ENCODE data around the gene TPD52L2. TPM values are rescaled to one million over a fixed set of nuclear protein-coding genes. Genes with fewer than 3 reads are reported as not detected.
"Not testable (repeated sequence)": the region's sequence is repeated elsewhere in the genome, so short reads cannot be mapped to it uniquely, and the experiment has no call there.

TPD52L2 gene
- total RNA-seq, 1 donor from 2014 or later = 99.0 TPM

DNA sequence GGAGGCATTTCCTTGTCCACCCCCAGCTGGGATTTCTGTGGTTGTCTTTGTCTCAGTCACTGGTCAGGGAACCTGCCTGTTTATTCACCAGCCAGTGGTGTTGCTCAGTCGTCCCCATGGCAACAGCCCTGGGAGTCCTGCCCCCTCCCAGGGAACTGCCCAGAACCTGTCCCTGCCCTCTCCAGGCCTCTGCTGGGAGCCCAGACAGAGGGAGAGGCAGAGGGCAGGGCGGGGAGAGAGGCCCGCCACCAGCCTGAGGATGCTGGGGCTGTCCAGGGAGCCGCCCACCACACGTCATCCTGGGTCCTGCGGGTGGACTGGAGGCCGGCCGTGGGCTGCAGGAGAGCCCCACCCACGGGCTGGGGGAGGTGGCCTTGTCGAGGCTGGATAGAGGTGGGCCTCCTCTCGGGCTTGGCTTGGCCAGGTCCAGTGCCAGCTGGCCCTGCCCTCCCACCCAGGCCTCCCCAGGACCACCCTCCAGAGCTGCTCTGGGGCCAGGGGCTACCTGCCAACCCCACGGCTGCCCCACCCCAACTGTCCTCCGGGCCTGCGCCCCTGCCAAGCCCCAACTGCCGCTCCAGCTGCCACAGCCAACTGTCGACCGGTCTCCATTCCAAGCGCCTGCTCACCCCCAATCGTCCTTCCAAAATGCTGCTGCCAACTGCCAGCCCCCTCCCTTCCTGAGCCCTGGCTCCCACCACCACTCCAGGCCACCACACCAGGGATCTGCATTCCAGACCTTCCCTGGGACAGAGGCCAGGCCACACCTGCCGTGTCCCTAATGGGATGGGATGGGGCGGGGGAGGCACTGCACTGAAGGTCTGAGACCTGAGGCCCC, 29.8 kb upstream of the TPD52L2 start:
- DNase-seq (ENCODE audit: low read depth) = peak; percentile 100

DNA sequence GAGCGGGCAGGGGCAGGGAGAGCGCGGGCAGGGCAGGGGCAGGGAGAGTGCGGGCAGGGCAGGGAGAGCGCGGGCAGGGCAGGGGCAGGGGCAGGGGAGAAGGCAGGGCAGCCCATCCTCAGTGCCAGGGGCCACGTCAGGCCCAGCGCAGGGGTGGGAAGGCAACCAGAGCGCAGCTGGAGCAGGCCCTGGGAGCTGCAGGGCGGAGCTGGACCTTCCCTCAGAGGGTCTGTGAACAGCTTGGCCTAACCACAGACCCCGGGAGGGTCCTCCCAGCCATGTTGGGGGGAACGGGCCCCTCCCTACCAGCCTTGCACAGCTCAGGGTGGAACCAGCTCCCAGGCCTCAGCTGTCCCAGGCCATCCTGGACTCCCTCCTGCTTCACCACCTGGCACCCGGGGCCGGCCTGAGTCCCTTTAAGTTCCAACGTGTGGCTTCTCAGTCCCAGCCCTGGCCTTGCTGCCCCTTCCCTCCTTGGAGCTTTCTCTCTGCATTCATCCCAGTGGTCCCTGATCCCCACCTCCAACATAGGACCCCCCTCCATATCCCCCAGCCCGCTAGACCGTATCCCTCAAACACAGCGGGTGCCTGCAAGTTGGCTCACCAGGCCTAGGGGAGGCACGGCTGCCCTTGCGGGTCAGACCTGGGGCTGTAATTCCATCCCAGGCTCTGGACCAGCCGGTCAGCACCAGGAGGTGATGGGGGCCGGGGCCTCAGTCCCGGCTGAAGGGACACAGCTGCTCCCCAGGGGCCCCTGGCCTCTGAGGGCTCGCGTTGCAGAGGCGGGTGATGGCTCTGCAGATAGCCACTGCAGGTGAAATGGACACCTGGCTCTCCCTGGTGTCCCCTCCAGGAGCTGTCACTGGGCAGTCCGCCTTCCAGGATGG, 28.4 kb upstream of the TPD52L2 start:
- peak; percentile 93 for DNase-seq (ENCODE audit: low read depth)

DNA sequence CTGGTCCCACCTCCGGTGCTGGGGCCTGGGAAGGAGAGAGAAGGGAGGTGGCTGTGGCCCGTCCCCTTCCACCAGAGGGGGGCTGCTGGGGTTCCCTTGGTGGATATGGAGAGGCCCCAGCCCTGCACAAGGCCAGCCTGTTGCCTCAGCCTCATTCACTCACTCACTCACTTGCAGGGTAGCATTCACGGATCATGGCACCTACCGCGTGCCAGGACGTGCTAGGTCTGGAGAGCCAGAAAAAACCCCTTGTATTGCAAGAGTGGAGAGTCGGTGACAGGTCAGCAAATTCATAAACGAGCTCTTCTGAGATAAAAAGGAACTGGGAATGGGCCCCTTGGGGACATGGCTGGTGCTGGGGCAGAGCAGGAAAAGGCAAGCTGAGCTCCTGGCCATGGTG, 27.6 kb upstream of the TPD52L2 start:
- DNase-seq (ENCODE audit: low read depth) = no peak

DNA sequence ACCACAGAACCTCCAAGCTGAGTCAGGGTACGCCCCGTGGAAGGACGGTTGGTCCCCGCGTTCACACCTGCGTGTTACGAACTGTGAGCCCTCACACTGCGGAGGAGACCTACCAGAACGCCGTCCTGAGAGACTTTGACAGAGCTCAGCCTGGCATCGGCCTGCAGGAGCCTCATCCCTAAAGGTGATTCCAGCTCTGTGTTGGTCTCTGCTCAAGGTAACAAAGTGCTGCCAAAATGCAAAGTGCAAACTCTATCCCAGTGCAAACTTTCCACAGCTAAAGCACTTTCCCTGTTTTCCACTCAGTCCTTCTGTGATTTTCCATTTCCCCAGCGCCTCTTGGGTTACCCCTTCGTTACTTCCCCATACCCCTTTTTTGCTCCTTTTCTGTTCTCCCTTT, 25.4 kb upstream of the TPD52L2 start:
- no peak for DNase-seq (ENCODE audit: low read depth)

DNA sequence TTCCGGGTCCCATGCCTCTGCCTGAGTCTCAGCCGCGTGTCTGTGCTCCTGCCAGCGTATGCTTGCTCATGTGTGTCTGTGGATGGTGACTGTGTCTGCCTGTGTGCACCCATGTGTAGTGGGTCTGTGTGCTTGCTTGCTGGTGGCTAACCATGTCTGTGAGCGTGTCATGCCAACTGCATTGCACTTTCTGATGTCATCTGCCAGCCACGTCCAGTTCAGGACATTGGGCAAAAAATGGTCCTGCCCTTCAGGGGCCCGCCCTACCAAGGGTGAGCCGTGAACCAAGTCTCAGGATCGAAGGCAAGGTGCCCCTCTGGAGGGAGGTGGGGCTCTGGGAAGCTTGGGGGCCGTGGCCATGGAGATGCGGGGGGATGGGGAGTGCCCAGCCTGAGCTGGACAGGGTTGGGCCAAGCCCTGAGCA, 24.7 kb upstream of the TPD52L2 start:
- DNase-seq (ENCODE audit: low read depth) = no peak

DNA sequence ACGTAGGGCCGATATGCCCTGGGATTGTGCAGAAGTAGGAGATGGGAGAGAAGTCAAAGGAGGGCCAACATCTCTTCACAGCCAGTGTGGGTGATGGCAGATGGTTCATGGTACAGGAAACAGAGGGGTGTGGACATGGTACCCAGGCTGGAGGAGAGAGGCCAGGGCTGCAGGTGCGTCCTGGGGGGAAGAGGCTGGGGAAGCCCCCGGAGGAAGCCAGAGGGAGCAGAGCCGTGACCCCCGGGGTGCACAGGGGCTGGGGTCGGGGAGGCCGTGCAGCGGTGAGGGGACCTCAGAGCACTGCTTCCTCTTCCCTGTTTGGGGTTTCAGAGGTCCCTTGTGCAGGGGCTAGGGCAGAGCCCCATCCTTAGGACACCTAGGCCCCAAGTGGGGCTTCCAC, 22.8 kb upstream of the TPD52L2 start:
- no peak for DNase-seq (ENCODE audit: low read depth)

DNA sequence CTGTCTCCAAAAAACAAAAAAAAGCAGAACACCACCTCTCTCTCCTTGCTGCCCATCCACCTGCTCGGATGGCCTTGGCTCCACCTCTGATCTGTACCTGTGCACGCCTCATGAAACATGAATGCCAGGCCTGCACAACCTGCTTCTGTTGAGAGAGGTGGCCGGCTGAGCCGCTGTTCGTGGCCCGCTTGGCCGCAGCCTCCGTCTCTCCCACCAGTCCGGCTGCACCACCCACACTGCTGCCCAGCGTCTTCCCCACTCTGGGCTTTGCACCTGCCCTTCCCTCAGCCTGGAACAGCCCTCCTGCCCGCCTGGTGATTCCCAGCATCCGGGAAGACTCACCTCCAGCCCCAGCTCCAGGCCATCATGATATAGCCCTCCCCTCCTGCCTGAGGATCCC, 21.8 kb upstream of the TPD52L2 start:
- no peak for DNase-seq (ENCODE audit: low read depth)

DNA sequence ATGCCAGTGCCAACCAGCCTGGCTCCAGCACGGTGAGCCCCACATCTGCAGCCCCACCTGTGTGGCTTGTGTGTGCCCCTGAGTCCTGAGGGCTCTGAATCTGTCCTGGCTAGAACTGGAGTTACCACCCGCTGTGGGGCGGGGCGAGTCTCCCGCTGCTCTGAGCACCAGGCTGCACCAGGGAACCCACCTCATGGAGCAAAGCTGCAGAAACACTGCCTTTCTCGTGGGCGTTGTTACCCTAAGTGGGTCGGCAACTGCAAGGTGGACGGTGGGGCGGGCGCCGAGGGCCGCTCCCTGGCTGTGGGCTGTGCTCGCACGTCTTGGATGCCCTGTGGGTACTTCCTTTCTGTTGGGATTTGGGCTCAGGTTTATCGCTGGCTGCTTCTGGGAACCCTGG, 21.3 kb upstream of the TPD52L2 start:
- no peak for DNase-seq (ENCODE audit: low read depth)

DNA sequence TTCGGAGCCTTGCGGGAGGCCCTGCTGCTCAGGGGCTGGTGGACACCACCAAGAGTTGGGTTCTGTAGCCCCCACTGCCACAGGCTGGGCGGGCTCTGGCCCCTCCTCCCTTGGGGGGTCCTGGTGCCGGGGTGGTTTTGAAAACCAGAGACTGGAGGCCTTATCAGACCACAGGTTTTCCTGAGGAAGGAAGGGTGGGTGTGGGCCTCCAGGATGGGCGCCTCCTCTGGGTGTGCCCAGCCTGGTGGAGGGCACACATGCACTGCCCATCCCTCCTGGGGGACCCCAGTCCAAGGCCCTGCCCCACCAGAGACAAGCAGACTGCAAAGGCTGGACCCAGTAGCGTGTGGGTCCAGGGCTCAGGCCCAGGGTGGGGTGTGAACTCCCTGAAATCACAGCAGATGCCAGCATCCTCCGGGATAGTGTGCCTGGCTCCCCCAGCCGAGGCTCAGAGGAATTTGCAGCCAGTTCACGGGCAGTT, 20.5 kb upstream of the TPD52L2 start:
- DNase-seq (ENCODE audit: low read depth) = no peak

DNA sequence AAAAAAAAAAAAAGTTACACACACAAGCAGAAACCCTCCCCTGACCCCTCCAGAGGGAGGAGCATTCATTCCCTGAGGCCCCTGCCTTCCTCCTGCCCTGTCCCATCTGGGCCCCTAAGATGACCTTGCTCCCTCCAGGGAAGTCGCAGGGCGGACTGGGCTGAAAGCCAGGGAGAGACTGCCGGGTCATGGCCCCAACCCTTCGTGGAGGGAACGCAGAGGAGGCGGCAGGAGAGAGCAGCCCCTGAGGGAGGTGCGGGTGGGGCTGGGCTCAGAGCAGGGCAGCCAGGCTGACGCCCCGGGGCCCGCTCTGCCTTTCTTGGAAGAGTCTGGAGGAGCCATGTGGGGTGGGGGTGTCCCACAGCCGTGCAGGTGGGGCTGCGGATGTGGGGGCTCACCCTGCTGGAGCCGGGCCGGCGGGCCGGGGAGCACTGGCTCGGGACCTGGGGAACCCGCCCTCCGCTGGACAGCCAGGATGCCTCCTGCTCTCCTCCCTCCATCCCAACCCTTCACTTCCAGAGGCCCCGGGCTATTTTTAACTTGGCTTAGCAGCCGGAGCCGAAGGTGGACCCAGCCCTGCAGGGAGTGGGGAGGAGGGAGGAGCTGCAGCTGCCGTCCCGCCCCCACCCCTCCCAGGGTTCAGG, 18.8 kb upstream of the TPD52L2 start:
- DNase-seq (ENCODE audit: low read depth) = peak; percentile 87

DNA sequence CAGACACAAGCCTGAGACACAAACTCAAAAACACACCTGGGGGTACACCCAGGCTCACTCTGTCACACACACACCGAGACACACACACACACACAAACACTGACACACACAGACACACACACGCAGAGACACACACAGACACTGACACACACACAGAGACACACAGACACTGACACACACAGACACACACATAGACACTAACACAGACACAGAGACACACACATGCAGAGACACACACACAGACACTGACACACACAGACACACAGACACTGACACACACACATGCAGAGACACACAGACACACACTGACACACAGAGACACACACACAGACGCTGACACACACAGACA, 18.2 kb upstream of the TPD52L2 start:
- no peak for DNase-seq (ENCODE audit: low read depth)

DNA sequence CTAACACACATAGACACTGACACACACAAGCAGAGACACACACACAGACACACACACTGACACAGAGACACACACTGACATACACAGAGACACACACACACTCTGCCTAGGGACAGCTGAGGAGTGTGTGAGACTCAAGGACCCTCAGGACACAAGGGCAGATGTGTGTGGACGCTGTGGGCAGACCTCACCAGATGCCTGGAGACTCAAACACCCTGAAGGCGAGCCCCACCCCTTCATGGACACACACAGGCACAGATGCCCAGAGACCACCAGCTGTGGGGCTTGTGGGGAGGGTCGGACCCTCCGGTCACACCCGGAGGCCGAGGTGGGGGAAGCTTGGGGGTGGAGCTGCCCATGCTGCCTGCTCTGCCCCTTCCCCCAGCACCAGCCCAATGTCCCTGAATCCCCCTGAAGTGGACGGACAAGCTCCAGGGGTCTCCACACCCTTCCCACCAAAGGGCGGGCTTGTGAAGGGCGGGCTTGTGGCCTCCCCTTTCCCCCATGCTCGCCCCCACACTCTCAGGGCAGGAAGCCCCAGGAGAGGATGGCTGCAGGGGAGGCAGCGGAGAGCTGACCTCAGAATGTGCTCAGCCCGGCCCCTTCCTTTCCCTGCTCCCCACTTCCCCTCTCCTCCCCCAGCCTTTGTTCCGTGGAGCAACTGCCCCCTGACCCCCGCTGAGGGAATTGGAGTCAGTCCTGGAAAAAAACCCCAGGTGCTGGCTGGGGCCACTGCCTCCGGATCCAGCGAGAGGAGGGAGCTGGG, 17.6 kb upstream of the TPD52L2 start:
- peak; percentile 59 for DNase-seq (ENCODE audit: low read depth)

DNA sequence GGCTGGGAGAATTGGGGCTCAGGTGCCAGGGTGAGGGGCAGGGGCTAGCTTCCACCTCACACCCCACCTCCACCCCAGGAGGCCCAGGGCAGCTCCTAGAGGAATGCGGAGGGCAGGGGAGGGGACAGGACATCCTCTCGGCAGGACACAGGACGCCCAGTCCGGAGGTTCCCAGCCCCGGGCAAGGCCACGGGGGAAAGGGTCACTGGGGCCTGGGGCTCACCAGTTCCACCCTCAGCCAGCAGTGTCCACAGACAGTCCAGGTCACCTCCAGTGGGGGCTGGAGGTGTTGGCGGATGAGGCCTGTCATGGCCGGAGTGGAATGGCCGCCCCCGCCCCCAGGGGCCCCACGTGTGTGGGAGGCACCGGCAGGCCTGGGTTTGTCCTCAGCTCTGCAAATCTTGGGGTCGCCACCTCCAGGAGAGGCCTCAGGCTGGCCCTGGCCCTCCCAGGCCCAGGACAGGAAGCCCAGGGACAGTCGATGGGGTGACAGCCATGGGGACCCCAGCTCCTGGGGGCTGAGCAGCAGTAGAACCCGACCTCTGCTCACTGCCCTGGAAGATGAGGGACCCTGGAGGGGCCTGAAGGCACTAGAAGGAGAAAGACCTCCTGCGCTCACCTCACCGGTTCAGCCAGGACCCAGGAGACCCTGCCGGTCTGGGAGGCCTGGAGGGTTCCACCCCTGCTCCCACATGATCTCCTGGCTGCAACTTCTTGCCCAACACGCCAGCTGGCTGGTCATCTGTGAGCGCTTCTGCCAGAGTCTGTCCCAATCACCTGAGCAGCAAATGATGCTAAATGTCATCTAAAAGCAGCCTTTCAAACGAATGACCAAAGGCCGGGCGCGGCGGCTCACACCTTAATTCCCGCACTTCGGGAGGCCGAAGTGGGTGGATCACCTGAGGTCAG, 16.8 kb upstream of the TPD52L2 start:
- no peak for DNase-seq (ENCODE audit: low read depth)

DNA sequence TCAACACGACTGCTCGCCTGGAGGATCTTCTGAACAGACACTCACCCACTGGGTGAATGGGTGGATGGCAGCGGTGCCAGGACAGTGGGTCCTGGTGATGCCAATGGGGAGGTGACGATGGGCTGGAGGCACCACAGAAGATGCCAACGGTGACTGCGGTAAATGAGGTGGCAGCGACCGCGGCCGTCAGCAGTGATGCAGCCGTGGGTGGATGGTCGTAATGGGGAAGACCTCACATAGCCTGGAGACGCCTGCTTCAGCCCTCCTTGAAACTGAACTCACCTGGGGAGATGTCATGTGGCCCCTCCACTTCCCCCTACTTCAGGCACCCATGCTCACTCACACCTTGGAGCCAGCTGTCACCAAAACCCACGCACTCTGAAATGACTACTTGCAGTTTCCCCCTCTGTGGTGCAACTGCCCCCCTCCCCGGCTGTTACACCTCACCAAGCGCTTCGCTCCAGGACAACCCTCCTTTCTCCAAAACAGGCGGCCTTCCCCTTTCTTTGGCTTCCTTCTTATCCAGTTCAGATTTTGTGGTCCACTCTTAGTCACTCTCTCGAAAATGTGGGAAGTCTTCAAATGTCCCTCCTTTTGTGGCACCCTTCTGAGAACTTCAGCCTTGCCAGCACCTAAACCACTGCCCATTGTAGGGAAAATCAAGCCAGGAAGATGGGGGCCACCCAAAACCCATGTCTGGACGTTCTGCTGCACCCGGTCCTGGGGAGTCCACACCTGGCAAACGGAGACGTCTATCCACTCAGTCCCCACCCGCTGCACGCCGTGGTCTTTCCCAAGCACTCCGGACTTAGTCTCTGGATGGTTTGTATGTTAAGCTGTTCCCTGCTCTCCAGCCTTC, 14.2 kb upstream of the TPD52L2 start:
- no peak for DNase-seq (ENCODE audit: low read depth)

DNA sequence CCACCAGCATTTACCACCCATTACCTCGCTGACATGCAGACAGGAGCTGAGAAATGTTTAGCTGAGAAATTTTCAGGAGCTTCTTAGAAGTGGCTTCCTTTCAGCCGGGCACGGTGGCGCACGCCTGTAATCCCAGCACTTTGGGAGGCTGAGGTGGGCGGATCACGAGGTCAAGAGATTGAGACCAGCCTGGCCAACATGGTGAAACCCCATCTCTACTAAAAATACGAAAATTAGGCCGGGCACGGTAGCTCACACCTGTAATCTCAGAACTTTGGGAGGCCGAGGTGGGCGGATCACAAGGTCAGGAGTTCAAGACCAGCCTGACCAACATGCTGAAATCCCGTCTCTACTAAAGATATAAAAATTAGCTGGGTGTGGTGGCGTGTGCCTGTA, 13.5 kb upstream of the TPD52L2 start:
- DNase-seq (ENCODE audit: low read depth) = not testable (repeated sequence)

DNA sequence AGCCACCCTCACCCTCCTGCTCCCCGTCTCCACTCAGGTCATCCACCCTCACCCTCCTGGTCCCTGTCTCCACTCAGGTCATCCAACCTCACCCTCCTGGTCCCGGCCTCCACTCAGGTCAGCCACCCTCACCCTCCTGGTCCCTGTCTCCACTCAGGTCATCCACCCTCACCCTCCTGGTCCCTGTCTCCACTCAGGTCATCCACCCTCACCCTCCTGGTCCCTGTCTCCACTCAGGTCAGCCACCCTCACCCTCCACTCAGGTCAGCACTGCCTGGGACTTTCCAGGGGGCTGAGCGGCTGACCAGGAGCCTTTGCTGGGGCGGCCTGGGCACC, 11.4 kb upstream of the TPD52L2 start:
- DNase-seq (ENCODE audit: low read depth) = not testable (repeated sequence)

DNA sequence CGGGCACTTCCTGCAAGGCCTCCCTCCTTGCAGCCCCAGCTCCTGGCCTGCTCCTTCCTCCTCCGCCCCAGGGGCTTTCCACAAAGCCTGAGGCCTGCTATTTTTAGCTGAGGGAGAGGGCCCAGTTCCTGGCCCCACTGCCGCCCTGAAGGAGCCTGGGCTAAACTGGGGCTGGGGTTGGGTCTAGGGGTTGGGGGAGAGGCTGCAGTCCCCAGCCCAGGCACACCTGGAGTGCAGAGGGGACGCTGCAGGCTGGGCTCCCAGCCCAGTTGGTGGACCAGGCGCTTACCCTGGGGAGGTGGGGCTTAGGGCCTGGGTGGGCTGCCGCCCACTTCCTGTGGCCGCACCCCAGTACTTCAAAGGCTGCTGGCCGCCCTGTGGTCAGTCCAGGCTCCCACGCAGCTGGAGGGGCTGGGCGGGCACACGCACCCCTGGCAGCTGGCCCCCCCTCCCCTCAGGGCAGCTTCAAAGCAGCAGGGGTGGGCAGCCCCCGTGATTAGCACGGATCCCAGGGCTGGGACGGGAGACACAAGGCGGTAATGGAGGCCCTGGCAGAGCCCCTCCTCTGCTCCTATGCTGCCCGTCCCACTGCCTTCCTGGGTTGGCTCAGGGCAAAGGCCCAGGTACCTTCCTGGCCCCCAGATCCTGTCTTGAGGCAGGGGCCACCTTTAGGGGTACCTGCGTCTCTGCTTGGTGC, 10.9 kb upstream of the TPD52L2 start:
- DNase-seq (ENCODE audit: low read depth) = peak; percentile 48

DNA sequence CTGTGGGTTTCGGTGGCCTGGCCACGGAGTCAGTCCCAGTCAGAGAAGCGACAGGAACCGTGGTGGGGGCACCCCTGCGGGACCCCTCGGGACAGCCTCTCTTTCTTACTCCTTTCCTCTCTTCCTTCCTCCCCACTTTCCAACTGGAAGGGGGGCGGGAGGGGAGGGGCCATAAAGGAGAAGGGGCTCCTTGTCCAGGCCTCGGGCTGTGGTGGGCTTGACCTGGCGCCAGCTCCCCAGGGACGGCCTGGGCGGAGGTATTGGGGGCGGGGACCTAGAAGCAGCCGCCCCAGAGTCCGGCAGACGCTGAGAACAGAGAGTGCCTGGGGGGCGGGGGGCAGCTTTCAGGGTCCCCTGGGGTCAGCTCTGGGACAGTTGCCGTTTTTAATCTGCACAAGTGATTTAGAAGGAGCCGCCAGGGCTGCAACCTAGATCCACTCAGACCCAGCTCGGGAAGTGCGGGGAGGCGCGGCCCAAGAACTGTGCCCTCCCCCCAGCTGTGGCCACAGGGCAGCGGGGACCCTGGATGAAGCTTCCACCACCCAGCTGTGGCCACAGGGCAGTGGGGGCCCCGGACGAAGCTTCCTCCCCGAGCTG, 10.2 kb upstream of the TPD52L2 start:
- peak; percentile 42 for DNase-seq (ENCODE audit: low read depth)

All from myocyte (in vitro differentiated cells).